ENCODE data around the gene RAB11A. TPM values are rescaled to one million over a fixed set of nuclear protein-coding genes. Genes with fewer than 3 reads are reported as not detected.

Gene RAB11A
- polyA plus RNA-seq, 4 donors = 244 to 340 (median 286) TPM

DNA sequence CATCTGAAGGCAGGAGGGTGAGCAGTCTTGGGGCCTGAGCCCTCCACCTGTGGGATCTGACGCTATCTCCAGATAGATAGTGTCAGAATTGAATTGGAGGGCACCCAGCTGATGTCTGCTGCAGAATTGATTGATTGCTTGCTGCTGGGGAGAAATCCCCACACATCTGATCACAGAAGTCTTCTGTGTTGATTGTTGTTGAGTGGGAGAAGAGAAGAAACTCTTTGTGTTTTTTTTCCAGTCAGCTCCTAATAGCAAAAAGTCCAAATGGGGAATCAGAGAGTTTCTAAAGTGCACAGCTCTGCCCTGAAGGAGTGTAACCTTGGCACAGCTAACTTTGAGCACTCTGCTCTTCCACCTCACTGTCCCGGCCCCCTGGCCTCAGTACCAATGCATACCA, 66.1 kb downstream of the RAB11A start:
- DNase-seq (ENCODE audit: low read depth in 4 of 4, low spot score in 3 of 4) = no peak

DNA sequence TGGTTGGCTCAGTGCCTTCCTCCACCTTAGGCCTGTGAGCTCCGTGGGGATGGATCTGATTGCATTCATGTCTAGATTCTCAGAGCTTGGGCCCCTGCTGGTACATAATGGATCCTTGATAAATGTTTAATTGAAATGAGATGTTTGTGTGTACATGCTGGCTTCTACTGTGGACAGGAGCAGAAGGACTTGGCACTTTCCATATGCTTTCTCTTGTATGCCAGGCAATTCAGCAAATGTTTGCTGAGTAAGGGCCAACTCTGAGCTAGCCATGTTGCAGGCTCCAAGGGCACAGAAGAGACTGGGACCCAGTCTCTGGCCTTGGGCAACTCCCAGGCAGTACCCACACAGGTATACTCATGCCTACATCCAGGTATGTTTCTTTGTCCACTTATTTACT, 67.0 kb downstream of the RAB11A start:
- no peak for DNase-seq (ENCODE audit: low read depth in 4 of 4, low spot score in 3 of 4)

DNA sequence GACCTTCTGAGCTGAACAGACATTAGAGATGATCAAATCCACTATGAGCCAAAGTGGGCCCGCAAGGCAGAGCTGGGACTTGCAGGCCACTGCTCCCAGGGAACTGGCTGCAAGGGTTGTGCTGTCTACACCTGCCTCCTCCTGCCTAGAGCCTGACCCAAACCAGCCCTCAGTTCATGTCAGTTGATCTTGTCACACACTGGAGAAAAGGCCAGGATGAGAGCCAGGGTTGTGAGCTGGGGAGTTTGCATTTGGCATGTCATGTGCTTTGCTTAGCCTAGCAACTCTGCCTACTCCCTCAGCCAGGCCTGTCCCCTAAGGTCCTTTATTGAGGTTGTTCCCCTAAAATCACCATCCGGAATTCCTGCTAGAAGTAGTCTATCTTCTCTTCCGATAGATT, 67.8 kb downstream of the RAB11A start:
- no peak for DNase-seq (ENCODE audit: low read depth in 4 of 4, low spot score in 3 of 4)

DNA sequence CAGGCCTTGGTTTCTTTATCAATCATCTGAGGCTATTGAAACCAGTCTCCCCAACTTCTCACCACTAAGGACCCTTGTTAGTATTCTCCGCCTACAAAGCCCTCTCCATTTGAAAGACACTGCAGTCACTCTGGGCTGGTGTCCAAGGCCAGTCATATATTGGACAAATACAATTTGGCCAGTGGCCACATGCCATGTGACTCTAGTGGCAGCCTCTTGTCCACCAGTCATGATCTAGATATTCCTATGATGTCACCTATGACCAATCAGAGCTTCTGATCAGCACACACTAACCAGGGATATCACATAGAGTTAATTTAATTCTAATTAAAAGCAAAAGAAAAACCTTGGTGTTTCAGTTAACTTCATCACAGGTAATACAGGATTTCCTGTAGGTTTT, 68.2 kb downstream of the RAB11A start:
- no peak for DNase-seq (ENCODE audit: low read depth in 4 of 4, low spot score in 3 of 4)

DNA sequence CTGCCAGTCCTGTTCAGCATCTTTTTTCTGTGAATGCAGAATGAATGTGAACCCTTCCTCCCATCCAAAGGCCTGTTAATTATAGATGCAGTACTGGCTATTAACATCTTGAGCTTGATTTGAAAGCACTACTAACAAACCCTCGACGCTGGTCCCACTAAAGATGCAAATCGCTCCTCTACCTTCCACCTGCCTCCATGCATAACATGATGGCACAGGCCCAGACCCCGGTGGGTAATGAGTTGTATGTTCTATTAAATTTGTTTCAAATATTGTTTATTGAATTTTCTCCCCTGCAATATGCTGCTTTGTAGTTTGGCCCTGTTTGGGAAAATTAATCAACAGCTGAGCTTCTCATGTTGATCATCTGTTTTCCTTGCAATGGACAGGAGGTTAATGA, 69.3 kb downstream of the RAB11A start:
- no peak for DNase-seq (ENCODE audit: low read depth in 4 of 4, low spot score in 3 of 4)

DNA sequence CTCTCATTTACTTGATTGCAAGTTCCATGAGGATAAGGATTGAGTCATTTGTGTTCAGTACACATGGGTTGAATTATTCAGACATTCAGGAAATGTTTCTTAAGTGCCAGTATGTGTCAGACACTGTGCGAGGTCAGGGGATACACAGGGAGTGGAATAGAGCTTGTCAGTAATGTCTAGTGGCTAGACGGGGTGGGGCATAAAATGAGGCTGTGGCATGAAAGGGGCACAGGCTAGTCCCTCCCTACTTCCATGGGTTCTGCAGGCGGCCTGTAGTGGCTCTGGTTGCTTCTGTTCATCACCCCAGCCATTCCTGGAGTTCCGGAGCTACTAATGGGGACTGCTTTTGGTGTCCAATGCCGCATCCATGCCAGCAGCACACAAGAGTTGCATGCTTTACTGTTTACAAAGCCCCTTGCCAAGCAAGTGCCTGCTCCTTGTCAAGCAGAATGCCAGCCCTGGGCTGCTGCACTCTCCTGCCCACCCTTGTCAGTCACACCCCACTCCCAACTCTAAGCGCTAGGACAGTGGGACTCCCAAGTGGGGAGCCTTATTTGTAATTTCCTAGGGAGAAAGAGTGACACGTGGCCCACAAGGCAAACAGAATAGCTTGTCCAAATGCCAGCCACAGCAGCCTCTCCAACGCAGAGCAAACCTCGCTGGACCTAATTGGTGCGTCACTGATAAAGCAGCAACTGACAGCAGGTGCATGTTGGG, 70.8 kb downstream of the RAB11A start:
- DNase-seq (ENCODE audit: low read depth in 4 of 4, low spot score in 3 of 4) = no peak

DNA sequence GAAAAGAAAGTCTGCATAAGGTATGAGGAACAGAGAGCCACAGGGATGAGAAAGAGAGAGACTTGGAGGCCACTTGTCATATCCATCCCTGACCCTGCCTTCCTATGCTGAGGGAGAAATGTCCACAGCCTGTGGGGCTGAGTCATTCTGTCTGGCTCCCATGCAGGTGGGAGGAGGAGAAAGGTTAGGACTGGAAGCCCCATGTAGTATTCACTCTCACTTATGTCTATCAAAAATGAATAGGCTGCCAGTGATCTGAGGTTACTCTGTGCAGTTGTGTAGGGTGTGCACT, 71.3 kb downstream of the RAB11A start:
- DNase-seq (ENCODE audit: low read depth in 4 of 4, low spot score in 3 of 4) = no peak

Other genes starting within 250 kb of the RAB11A start
- 10 to 100 TPM; 15.2 to 28.3 (median 20.5) TPM for gene SLC24A1, start 247.6 kb upstream of the RAB11A start, polyA plus RNA-seq (ENCODE audit: insufficient read length in 4 of 4)
- 10 to 100 TPM; 17.1 to 20.8 (median 17.7) TPM for gene DENND4A, start 77.2 kb upstream of the RAB11A start, polyA plus RNA-seq (ENCODE audit: insufficient read length in 4 of 4)